SK-N-SH treated with all-trans-retinoic acid at 6 μM for 48 hours (cell line): ENCODE measurements around the gene ITPRID2.

ENCODE experiments used
- ATAC-seq: fragments of 200-7000 bp; cut with Tn5 transposase; 3 replicates; pipeline ENCODE4 v1.9.1; 2020; ENCODE audit warnings: mild to moderate bottlenecking, moderate library complexity
- ARNTL ChIP-seq: fragments of 450-650 bp; formaldehyde crosslinking; IDR thresholded peaks from 2 replicates; pipeline ENCODE4 v1.5.0; 2020; ENCODE audit warnings: low read depth, mild to moderate bottlenecking, moderate library complexity, borderline replicate concordance
- BACH2 ChIP-seq: fragments of 250-450 bp; sonication (Bioruptor Pico); IDR thresholded peaks from 2 replicates; pipeline ENCODE4 v1.9.0; 2021; ENCODE audit warnings: mild to moderate bottlenecking, borderline replicate concordance
- CREB5 ChIP-seq: fragments of 250-450 bp; sonication (Bioruptor Pico); IDR thresholded peaks from 2 replicates; pipeline ENCODE4 v1.5.1; 2020; ENCODE audit warnings: low read depth, mild to moderate bottlenecking, moderate library complexity
- CSDC2 ChIP-seq: fragments of 250-450 bp; sonication (Bioruptor Pico); IDR thresholded peaks from 2 replicates; pipeline ENCODE4 v1.5.0; 2020; ENCODE audit warnings: mild to moderate bottlenecking, moderate library complexity
- CSRNP3 ChIP-seq: fragments of 250-450 bp; sonication (Bioruptor Pico); IDR thresholded peaks from 2 replicates; pipeline ENCODE4 v1.5.1; 2021; ENCODE audit warnings: mild to moderate bottlenecking, moderate library complexity
- ESRRG ChIP-seq: fragments of 250-450 bp; sonication (Bioruptor Pico); IDR thresholded peaks from 2 replicates; pipeline ENCODE4 v1.6.1; 2021; ENCODE audit warnings: mild to moderate bottlenecking
- GLIS3 ChIP-seq: fragments of 250-450 bp; sonication (Bioruptor Pico); IDR thresholded peaks from 2 replicates; pipeline ENCODE4 v1.5.0; 2020; ENCODE audit warnings: mild to moderate bottlenecking, moderate library complexity
- ISL1 ChIP-seq: fragments of 250-450 bp; sonication (Bioruptor Pico); IDR thresholded peaks from 2 replicates; pipeline ENCODE4 v2.1.2; 2022; ENCODE audit warnings: mild to moderate bottlenecking, moderate library complexity
- OSR1 ChIP-seq: fragments of 250-450 bp; sonication (Bioruptor Pico); IDR thresholded peaks from 2 replicates; pipeline ENCODE4 v1.8.0; 2022; ENCODE audit warnings: moderate library complexity, mild to moderate bottlenecking, inconsistent platforms
- POU6F1 ChIP-seq: fragments of 250-450 bp; sonication (Bioruptor Pico); IDR thresholded peaks from 2 replicates; pipeline ENCODE4 v1.8.0; 2021; ENCODE audit warnings: low read depth, mild to moderate bottlenecking, moderate library complexity, borderline replicate concordance
- PPARA ChIP-seq: fragments of 250-450 bp; sonication (Bioruptor Pico); IDR thresholded peaks from 2 replicates; pipeline ENCODE4 v1.5.0; 2020; ENCODE audit warnings: mild to moderate bottlenecking, borderline replicate concordance
- RARB ChIP-seq: fragments of 250-450 bp; sonication (Bioruptor Pico); IDR thresholded peaks from 2 replicates; pipeline ENCODE4 v1.8.0; 2021; ENCODE audit warnings: mild to moderate bottlenecking, moderate library complexity
- SNAI2 ChIP-seq: fragments of 250-450 bp; sonication (Bioruptor Pico); IDR thresholded peaks from 2 replicates; pipeline ENCODE4 v1.5.0; 2020; ENCODE audit warnings: mild to moderate bottlenecking, moderate library complexity
- TCF4 ChIP-seq: fragments of 250-450 bp; sonication (Bioruptor Pico); IDR thresholded peaks from 2 replicates; pipeline ENCODE4 v1.8.0; 2021; ENCODE audit warnings: mild to moderate bottlenecking, moderate library complexity, borderline replicate concordance
- TOX ChIP-seq: fragments of 250-450 bp; sonication (Bioruptor Pico); IDR thresholded peaks from 2 replicates; pipeline ENCODE4 v1.8.0; 2021; ENCODE audit warnings: mild to moderate bottlenecking, moderate library complexity, borderline replicate concordance
- TSHZ2 ChIP-seq: fragments of 250-450 bp; sonication (Bioruptor Pico); IDR thresholded peaks from 2 replicates; pipeline ENCODE4 v1.5.0; 2020; ENCODE audit warnings: mild to moderate bottlenecking, moderate library complexity
- ZC3H10 ChIP-seq: fragments of 250-450 bp; sonication (Bioruptor Pico); IDR thresholded peaks from 2 replicates; pipeline ENCODE4 v1.5.1; 2021; ENCODE audit warnings: mild to moderate bottlenecking, moderate library complexity
- ZFP3 ChIP-seq: fragments of 250-450 bp; sonication (Bioruptor Pico); IDR thresholded peaks from 2 replicates; pipeline ENCODE4 v1.5.0; 2020; ENCODE audit warnings: mild to moderate bottlenecking, moderate library complexity
- ZFP30 ChIP-seq: fragments of 450-650 bp; formaldehyde crosslinking; IDR thresholded peaks from 2 replicates; pipeline ENCODE4 v1.5.0; 2022; ENCODE audit warnings: mild to moderate bottlenecking, moderate library complexity
- ZNF565 ChIP-seq: fragments of 450-650 bp; formaldehyde crosslinking; conservative IDR thresholded peaks from 2 replicates; pipeline ENCODE4 v1.5.0; 2020; ENCODE audit warnings: low read depth, mild to moderate bottlenecking, moderate library complexity
- ZNF70 ChIP-seq: fragments of 450-650 bp; formaldehyde crosslinking; IDR thresholded peaks from 2 replicates; pipeline ENCODE4 v1.5.0; 2020; ENCODE audit warnings: mild to moderate bottlenecking, moderate library complexity
- ZNF8 ChIP-seq: fragments of 450-650 bp; formaldehyde crosslinking; IDR thresholded peaks from 2 replicates; pipeline ENCODE4 v1.5.0; 2020; ENCODE audit warnings: mild to moderate bottlenecking, moderate library complexity

Gene ITPRID2

GRCh38 chr2:181891258-181891965 lies at the start of gene ITPRID2:
ITPRID2 (plus strand) TSS chr2:181891730; CDS start chr2:181892067, 337 bp downstream.
- TF ChIP-seq ISL1 (CRISPR knock-in tag) (no peak), OSR1 (CRISPR knock-in tag) (no peak), ZFP30 (CRISPR knock-in tag) (no peak), ZFP3 (CRISPR knock-in tag) (no peak), ZNF8 (no peak), SNAI2 (CRISPR knock-in tag) (no peak), GLIS3 (CRISPR knock-in tag) (no peak), TOX (CRISPR knock-in tag) (no peak), CSDC2 (CRISPR knock-in tag) (no peak)
- ATAC-seq = peak; percentile 94

GRCh38 chr2:181844551-181845290 lies 46.8 kb upstream of the ITPRID2 start:
- ATAC-seq = no peak
- TF ChIP-seq ISL1 (CRISPR knock-in tag) = no peak

- no peak for ATAC-seq
These were observed 44.9 kb upstream of the ITPRID2 start for GRCh38 chr2:181846399-181847197.

GRCh38 chr2:181847198-181847556 lies 44.4 kb upstream of the ITPRID2 start:
- ATAC-seq = no peak
- TF ChIP-seq BACH2 (CRISPR knock-in tag) = no peak

More at GRCh38 chr2:181846399-181847197, 44.9 kb upstream of the ITPRID2 start:
- TF ChIP-seq ZFP30 (CRISPR knock-in tag) (no peak), ZNF70 (CRISPR knock-in tag) (no peak), ISL1 (CRISPR knock-in tag) (no peak), OSR1 (CRISPR knock-in tag) (no peak), ZFP3 (CRISPR knock-in tag) (no peak), ZNF565 (CRISPR knock-in tag) (no peak), CSRNP3 (CRISPR knock-in tag) (no peak), ARNTL (no peak), GLIS3 (CRISPR knock-in tag) (no peak), ESRRG (no peak)

GRCh38 chr2:181847702-181848101 lies 43.8 kb upstream of the ITPRID2 start:
- no peak for TF ChIP-seq CREB5 (CRISPR knock-in tag)
- TF ChIP-seq GLIS3 (CRISPR knock-in tag) = no peak
- TF ChIP-seq TCF4 = no peak
- no peak for TF ChIP-seq TSHZ2
- no peak for TF ChIP-seq ISL1 (CRISPR knock-in tag)
- no peak for TF ChIP-seq PPARA (CRISPR knock-in tag)
- TF ChIP-seq RARB = no peak
- TF ChIP-seq ZC3H10 (CRISPR knock-in tag) = no peak
- TF ChIP-seq ARNTL = no peak
- TF ChIP-seq ZNF565 (CRISPR knock-in tag) = no peak
- TF ChIP-seq ESRRG = no peak
- TF ChIP-seq ZNF8 = no peak
- TF ChIP-seq POU6F1 (CRISPR knock-in tag) = no peak
- no peak for TF ChIP-seq SNAI2 (CRISPR knock-in tag)
- no peak for TF ChIP-seq TOX (CRISPR knock-in tag)
- no peak for TF ChIP-seq ZFP30 (CRISPR knock-in tag)
- ATAC-seq = no peak
